GM18526 (cell line): ENCODE measurements around the gene SLIT1.

Experiments used
- POLR2A ChIP-seq: IDR thresholded peaks from 3 replicates; pipeline ENCODE4 v1.6.1; 2011; ENCODE audit not compliant: insufficient read length; ENCODE audit errors: extremely low read depth

SLIT1 gene

DNA sequence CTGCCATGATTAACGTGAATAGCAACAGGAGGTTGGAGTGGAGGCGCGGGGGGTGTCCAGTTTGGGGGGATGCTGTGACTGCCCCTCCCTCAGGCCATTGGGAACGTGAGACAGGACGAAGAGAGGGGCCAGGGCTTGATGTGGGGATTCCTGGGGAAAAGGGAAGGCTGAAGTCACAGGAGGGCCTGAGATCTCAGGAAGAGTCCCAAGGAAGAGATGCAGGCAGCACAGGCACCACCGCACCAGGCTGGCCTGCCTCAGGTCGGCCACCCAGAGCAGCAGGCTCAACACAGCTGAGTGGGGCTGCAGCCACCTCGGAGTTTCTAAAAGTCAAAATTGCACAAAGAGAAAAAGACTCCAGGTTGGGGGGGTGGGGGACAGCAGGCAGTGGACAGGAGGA, 86.7 kb downstream of the SLIT1 start:
- TF ChIP-seq POLR2A = no peak

DNA sequence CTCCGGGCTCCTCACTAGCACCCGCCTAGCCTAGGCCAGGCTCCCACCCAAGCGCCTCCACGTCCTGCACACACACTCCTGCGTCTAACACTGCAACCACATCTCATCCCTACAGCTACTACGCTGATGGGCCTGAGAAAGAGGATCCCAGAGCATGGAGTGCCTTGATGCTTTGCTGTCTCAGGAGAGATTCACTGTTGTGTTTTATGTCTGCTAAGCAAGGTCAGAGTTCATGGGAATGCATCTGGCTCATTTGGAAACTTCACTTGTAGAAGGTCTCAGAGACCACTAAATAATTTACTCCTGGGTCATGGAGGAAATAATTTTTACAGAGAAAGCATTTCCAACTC, 88.7 kb downstream of the SLIT1 start:
- TF ChIP-seq POLR2A = no peak

DNA sequence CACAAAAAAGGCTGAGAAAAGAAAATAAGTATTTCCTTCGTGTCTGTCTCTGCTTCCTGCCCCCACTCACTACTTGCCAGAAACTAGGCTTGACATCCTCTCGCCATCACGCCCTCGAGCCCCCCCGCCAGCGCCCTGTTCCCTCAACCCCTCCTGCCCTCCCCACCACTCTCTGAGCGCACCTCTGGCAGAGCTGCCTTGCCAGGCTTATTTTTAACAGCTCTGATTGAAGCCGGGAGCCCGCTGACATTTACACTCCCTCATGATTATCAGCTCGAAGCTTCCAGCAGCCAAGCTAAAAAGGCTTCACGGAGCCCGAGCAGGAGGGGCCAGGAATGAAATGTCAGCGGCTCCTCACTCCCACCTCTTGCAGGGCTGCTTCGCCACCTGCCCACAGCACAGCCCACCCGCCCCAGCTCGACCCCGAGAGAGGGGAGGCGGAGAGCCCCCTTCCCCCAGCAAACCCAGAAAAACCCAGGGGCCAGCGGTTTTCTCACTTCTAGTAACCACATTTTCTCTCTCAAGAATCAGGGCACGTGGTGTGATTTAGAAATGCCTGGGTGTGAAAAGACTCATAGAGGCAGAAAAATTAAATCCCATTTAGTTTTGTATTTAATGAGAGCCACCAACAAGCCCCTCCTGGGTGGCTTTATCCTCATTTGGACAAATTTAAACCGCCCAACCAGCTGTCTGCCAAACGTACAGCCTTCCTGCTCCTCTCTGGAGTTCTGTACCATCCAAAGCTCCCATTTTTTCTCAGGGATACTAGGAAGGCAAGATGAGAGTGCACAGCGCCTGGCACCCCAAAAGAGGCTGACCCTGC, 89.3 kb downstream of the SLIT1 start:
- no peak for TF ChIP-seq POLR2A

DNA sequence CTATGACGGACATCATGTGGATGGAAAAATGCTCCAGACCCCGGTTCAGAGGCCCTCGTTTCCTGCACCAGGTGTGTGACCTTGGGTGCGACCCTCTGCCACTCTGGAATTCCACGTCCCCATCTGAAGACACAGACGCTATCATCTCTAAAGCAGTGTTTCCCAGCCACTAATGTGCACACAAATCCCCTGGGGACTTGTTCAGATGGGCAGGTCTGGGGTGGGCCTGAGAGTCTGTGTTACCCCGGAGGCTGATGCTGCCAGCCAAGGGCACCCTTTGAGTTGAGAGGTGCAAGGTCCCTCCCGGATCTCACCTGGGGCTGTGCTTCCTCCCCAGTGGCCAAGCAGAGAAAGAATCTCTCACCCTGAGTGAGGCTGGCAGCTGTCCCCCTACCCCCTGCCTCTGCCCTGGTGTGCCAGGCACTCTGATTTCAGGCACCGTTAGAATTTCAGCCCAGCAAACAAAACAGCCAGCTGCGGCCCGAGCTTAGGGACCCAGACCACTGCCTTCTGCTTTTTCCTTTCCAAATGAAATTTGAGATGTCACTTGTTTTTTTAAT, 90.0 kb downstream of the SLIT1 start:
- no peak for TF ChIP-seq POLR2A

- TF ChIP-seq POLR2A = no peak
These were observed 95.1 kb downstream of the SLIT1 start for GRCh38 chr10:97090644-97091043.

DNA sequence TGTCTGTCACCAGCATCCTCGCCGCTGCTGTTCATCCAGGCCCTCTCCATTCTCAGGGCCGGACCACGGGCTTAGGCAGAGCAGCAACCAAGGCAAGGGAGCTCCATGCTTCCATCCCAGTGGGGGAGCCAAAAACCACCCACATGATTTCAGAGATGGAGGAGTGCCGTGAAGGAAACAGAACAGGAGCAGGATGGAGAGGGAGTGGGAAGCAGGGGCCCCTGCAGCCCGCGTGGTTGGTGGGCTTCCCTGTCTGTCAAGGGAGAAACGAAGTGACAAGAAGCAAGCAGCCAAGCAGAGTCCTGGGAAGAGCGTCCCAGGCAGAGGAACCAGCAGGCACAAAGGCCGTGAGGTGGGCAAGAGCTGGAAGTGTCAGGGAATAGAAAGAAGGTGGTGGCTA, 95.7 kb downstream of the SLIT1 start:
- TF ChIP-seq POLR2A = no peak

DNA sequence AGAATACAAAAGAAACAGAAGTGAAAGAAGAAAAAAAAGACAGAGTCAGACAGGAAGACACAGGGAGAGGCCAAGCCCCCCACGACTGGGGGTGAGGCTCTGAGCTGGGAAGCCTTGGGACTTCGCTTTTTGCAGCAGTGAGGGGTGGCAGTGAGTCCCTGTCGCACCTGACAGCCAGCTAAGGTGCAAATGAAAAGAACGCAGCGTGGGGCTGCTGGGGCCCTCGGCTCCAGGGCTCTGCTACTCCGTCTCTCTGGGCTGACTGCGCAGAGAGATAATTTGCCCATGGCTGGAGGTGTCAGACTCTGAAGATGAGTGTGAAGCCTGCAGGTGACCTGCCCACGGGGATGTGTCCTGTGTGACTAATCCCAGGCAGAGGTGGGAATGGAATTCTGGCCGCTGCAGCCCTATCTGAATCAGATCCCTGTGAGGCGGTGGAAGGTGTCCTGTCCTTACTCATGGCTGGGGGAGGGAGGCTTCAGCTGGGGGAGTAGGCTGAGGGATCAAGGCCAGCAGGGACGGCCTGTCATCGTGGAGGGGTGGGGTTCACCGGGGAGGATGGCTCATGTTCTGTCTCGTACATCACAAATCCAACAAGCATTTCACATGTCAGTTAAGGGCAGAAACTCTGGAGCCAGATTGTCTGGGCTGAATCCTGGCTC, 96.4 kb downstream of the SLIT1 start:
- TF ChIP-seq POLR2A = no peak

GRCh38 chr10:97087296-97087695, 98.5 kb downstream of the SLIT1 start:
- TF ChIP-seq POLR2A = no peak

GRCh38 chr10:97086530-97086929, 99.2 kb downstream of the SLIT1 start:
- no peak for TF ChIP-seq POLR2A

DNA sequence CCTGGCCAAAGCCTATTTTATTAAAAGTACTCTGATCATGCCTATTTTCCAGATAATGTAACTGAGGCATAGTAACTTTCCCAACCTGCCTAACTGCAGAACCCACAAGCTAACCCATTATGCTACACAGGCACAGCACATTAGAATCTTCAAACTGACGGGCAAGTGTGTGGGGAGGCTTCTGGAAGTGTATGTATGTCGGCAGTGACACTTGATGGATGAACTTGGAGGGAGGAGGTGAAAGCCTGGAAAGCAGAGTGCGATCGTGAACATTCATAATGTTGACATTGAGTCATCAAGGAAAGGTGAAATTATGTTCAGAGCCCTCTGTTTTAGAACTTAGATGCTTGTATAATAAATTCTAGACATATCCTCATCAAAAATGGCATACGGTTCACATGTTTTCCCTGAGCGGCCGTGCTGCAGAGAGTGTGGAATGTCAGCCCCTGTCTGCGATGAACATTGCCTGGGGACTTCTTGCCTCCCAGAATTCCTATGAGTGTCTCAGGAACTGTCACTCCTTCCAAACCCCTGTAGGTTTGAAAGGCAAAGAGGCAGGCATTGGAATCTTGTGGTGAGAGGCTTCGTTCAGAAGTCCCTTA, 102.4 kb downstream of the SLIT1 start:
- TF ChIP-seq POLR2A = no peak

DNA sequence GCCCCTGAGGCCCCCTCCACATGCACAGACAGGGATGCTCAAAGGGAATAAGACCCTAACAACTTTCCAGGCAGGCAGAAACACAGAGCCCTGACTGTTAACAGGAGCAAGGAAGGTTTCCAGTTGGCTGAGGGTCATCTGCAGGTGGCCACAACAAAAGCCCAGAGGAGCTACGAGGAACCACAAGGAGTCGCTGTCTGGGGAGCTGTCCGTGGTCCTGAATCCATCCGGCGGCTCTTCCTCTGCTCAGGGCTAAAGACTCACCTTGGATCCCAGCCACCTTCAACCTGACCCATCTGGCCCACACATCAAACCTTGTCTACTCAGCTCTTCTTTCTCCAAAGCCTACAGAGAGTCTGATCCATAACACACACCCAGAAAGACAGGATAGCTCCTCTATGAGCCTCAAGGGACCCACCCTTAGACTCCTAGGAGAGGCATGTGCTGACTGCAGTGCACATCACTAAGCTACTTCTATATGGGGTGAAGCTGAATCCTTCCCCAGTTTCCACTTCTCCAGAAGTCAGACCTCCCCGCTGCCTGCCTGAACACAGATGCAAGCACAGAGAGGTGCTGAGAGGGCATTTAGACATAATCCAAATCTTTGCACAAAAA, 104.0 kb downstream of the SLIT1 start:
- TF ChIP-seq POLR2A = no peak

GRCh38 chr10:97080051-97080776, 105.5 kb downstream of the SLIT1 start:
- TF ChIP-seq POLR2A = no peak

DNA sequence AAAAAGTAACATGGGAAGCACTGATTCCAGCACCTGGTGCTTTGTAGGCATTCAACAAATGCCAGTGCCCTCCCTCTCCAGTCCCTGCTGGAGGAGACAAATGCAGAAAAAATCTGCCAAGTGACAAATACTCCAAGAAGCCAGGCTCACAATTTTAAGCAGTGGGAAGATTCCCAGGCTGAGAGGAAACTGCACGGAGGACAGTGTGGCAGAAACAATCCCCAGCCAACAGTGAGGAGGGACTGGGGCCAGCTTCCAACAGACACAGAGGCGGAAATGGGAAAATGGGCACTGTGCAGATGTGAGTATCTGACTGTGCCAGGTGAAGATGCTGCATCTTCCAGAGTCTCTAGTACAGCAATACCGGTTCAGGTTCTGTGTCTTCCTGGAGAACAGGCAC, 106.3 kb downstream of the SLIT1 start:
- no peak for TF ChIP-seq POLR2A

- no peak for TF ChIP-seq POLR2A
These were observed 106.8 kb downstream of the SLIT1 start for GRCh38 chr10:97078938-97079445.
